Measurements from ENCODE around the gene KCTD5.

The KCTD5 gene

DNA sequence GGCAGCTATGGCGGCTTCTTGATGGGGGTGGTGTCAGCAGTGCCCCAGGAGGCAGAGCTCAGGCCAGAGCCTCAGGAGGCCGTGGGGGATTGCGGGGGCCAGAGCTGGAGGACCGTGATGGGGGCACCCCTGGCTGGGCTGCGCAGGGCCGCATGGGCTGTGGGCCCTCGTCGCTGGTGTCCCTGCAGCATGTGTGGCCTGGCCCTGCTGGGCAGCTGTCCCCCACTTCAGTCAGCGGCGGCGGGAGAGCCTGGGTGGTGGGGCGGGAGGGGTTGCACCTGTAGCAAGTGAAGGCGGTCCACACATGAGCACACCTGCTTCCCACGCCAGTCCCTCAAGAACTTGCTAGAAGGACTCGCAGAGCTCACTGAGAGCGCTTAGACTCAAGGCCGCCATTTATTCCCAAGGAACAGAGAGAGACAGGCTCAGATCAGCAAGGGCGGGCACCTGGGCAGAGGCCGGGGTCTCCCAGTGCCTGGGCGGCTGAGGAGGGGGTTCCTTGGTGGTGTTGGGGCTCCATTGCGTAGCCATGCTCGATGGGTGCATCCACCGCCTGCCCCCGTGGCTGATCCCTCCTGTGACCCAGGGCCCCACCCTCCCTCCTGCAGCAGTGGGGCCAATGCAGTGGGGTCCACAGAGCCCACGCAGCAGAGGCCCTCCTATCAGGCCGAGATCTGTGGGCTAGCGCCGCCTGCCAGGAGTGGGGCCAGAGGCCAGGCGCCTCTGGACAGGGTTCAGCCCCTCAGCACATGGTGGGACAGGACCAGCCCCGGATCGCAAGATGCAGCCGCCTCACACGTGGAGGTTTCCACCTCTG, 22.1 kb downstream of the KCTD5 start:
- no peak overlapping the region for H3K4me3 ChIP-seq (ENCODE audit: low read depth, low read length)
- DNase-seq (ENCODE audit: low read depth) = no peak
- TF ChIP-seq, protein P1, sequence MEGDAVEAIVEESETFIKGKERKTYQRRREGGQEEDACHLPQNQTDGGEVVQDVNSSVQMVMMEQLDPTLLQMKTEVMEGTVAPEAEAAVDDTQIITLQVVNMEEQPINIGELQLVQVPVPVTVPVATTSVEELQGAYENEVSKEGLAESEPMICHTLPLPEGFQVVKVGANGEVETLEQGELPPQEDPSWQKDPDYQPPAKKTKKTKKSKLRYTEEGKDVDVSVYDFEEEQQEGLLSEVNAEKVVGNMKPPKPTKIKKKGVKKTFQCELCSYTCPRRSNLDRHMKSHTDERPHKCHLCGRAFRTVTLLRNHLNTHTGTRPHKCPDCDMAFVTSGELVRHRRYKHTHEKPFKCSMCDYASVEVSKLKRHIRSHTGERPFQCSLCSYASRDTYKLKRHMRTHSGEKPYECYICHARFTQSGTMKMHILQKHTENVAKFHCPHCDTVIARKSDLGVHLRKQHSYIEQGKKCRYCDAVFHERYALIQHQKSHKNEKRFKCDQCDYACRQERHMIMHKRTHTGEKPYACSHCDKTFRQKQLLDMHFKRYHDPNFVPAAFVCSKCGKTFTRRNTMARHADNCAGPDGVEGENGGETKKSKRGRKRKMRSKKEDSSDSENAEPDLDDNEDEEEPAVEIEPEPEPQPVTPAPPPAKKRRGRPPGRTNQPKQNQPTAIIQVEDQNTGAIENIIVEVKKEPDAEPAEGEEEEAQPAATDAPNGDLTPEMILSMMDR (IDR thresholded peaks at IDR 0.05; ENCODE audit: insufficient read depth, low read depth, low read length, missing control alignments) = no peak

DNA sequence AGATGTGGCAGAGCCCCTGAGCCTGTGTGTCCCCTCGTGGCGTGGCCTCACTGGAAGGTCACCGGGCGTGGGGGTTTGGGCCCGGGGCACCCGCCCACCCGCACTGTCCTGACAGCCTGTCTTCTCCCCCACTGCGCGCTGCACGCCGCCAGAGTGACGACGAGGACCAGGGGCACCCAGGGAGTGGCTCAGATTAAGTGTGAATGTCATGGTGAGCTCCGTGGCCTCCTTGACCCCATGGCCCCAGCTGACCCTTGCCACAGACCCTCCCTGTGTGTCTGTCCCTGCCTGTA, 22.6 kb downstream of the KCTD5 start:
- no peak for DNase-seq (ENCODE audit: low read depth)
- TF ChIP-seq, protein P1 (IDR thresholded peaks at IDR 0.05; ENCODE audit: insufficient read depth, low read depth, low read length, missing control alignments) = no peak
- no peak overlapping the region for H3K4me3 ChIP-seq (ENCODE audit: low read depth, low read length)

DNA sequence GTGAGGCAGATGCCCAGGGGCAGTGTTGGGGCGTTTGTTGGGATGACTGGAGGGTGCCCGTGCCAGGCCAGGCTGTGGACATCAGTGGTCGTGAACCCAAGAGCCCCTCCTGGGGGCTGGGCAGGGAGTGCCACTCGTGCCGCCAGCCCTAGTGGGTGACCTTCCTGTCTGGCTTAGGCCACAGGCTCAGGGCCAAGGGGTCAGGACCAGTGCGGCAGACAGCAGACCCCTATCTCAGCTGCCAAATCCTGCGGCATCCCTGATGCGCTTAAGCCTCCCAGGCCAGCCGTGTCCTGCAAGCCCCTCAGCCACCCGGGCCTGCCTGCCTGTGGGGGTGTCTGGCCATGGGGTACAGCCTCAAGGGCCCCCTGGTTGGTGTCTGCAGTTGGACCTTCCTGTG, 23.0 kb downstream of the KCTD5 start:
- no peak overlapping the region for H3K4me3 ChIP-seq (ENCODE audit: low read depth, low read length)
- no peak for DNase-seq (ENCODE audit: low read depth)
- TF ChIP-seq, protein P1 (IDR thresholded peaks at IDR 0.05; ENCODE audit: insufficient read depth, low read depth, low read length, missing control alignments) = no peak

DNA sequence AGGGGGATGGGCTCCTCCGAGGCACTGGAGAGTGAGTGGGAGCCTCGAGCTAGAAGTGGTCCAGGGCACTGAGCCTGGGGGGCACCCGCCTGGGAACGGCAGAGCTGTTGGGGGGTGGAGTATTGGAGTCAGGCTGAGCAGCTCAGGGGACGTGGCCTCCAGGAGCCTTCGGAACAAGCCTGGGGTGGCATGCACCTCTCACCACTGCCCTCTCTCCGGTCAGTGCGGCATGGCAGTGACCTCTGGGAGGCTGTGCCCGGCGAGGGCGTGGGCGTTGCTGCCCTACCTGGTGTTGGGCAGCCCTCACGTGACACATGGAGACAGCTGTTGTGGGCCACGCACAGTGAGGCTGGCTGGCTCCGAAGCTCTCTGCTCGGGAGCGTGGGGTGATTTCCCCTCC, 23.8 kb downstream of the KCTD5 start:
- TF ChIP-seq, protein P1 (IDR thresholded peaks at IDR 0.05; ENCODE audit: insufficient read depth, low read depth, low read length, missing control alignments) = no peak
- DNase-seq (ENCODE audit: low read depth) = no peak
- H3K4me3 ChIP-seq (ENCODE audit: low read depth, low read length) = no peak overlapping the region

DNA sequence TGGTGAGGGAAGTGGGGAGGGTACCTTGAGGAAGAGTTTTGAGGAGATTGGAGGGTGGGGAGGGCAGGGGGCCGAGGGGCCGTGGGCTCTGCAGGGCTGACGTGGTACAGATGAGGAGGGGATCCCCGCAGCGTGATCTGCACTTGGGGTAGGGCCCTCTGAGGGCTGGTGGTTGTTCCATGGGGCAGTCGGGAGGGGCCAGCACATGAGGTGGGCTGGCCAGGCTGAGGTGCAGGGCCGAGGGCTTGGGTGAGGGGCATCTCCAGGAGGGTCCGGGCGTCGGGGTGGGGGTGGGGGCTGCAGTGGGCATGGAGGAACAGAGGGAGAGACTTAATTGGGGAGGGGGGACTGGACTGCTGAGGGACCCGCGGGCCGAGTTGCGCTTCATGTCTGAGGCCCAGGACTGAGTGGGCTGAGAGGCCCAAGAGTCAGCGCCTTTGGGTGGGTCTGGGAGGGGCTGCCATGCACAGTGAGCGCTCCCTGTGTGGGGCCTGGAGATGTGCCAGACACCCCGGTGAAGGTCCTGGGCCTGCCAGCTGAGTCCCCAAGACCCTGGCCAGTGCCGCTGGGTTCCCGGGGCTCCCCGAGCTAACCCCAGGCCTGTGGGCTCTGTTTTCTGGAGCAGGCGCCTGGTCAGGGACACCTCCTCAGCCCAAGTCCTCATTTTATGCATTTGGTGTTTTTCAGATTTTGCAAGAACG, 24.4 kb downstream of the KCTD5 start:
- no peak overlapping the region for H3K4me3 ChIP-seq (ENCODE audit: low read depth, low read length)
- TF ChIP-seq, protein P1 (IDR thresholded peaks at IDR 0.05; ENCODE audit: insufficient read depth, low read depth, low read length, missing control alignments) = no peak
- DNase-seq (ENCODE audit: low read depth) = no peak

DNA sequence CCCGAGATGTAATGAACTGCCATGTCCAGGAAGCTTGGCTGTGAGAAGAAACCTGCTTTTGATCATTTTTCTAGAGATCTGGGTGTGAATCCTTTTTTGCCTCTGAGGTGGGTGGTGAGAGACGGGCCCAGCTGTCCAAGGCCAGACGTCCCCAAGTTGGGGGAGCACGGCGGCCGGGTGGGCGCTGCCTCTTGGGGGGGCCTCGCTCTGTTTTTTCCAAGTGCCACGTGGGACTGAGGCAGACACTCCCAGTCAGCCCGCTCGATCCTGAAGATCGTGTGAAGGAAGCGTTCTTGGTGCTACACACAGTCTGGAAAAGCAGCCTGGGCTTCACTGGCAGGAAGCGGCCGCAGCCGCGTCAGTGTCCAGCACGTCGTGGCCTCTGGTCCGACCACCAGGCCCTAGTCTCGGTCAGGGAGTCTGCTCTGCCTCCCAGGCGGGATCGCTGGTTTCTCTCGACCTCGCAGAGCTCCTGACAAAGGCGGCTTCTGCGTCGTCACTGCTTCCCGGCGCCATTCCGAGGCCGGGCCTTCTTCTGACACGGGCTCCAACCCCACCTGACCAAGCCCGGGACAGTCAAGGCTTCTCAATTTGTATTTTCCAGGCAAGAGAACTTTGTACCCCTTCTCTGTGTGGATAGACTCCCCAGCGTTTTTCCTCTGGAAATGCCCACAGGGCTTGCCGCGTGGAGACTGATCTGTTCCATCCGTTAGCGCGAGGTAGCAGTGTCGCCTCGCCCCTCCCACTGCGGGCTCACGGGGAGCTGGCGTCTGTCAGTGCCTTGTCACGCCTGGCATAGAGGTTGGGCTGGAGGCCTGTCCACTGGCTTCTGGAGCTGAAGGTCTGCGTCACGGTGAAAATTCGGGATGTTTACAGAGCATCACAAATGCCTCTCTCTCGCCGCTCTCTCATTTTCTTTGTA, 25.3 kb downstream of the KCTD5 start:
- no peak for DNase-seq (ENCODE audit: low read depth)
- TF ChIP-seq, protein P1 (IDR thresholded peaks at IDR 0.05; ENCODE audit: insufficient read depth, low read depth, low read length, missing control alignments) = no peak
- no peak overlapping the region for H3K4me3 ChIP-seq (ENCODE audit: low read depth, low read length)
